Mesothelial cell of epicardium (in vitro differentiated cells): ENCODE data around the gene CASP12. TPM values are rescaled to one million over a fixed set of nuclear protein-coding genes. Genes with fewer than 3 reads are reported as not detected.

ENCODE experiments used
- DNase-seq, 2 experiments: peaks; one replicate each; pipeline ENCODE4 v3.0.0; 2021; ENCODE audit warnings: low spot score in 2 of 2; ENCODE audit not compliant: unreplicated experiment in 2 of 2
- H3K27ac Mint-ChIP-seq: 2 replicates; pipeline ENCODE4 v1.8.0; 2021; ENCODE audit warnings: mixed read lengths
- H3K27me3 Mint-ChIP-seq: 2 replicates; pipeline ENCODE4 v1.8.0; 2021; ENCODE audit warnings: low read depth, mixed read lengths
- H3K36me3 Mint-ChIP-seq: 2 replicates; pipeline ENCODE4 v1.8.0; 2021; ENCODE audit warnings: mixed read lengths
- H3K4me1 Mint-ChIP-seq: 2 replicates; pipeline ENCODE4 v1.8.0; 2021; ENCODE audit warnings: mixed read lengths
- H3K4me3 Mint-ChIP-seq: 2 replicates; pipeline ENCODE4 v1.8.0; 2021; ENCODE audit warnings: mild to moderate bottlenecking, moderate library complexity, mixed read lengths
- H3K9me3 Mint-ChIP-seq: 2 replicates; pipeline ENCODE4 v1.8.0; 2021; ENCODE audit warnings: mixed read lengths
- CTCF ChIP-seq: fragments of 200-600 bp; sonication (generic); IDR thresholded peaks from one replicate; pipeline ENCODE4 v1.5.0; 2021; ENCODE audit warnings: antibody characterized with exemption; ENCODE audit not compliant: unreplicated experiment
- total RNA-seq: library from RNA; stranded (reverse); gene quantifications from 3 replicates; pipeline ENCODE4 v1.2.1, GENCODE V29; 2021

Gene CASP12
- total RNA-seq, 1 donor from 2014 or later = not detected

- H3K4me3 Mint-ChIP-seq = no peak overlapping the region
- H3K9me3 Mint-ChIP-seq = peaks cover 9% of the 10 kb centered on the region
- peaks cover 3% of the 10 kb centered on the region for H3K36me3 Mint-ChIP-seq
- H3K4me1 Mint-ChIP-seq = peaks cover 24% of the 10 kb centered on the region
- no peak overlapping the region for H3K27ac Mint-ChIP-seq
- no peak for DNase-seq
- no peak for TF ChIP-seq CTCF
- H3K27me3 Mint-ChIP-seq = no peaks in the 10 kb centered on the region
These were observed 25.0 kb downstream of the CASP12 start for GRCh38 chr11:104873252-104873651.

DNA sequence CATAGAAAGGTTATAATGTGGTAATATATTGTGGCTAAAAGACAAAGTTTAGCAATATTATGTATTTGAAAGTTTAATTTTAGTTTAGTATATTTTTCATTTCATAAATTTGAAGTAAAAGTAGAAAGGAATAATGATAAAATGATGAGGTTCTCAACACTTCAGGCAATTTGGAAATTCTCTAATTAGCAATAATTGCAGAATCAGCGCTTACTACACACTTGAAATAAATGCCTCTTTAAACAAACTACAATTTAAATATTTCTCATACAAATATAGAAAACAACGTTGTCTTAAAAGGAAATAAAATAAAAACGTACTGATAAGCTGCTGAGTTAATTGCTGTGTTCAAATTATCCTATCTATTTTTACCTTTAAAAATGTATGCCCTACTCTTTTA is 25.9 kb downstream of the CASP12 start:
- no peak for TF ChIP-seq CTCF
- H3K9me3 Mint-ChIP-seq = peaks cover 10% of the 10 kb centered on the region
- H3K4me1 Mint-ChIP-seq = peaks cover 20% of the 10 kb centered on the region

GRCh38 chr11:104870910-104871309 is 27.4 kb downstream of the CASP12 start:
- peaks cover 8% of the 10 kb centered on the region for H3K4me1 Mint-ChIP-seq
- peaks cover 4% of the 10 kb centered on the region for H3K36me3 Mint-ChIP-seq
- H3K27me3 Mint-ChIP-seq = no peaks in the 10 kb centered on the region
- no peak for DNase-seq
- TF ChIP-seq CTCF = no peak
- peaks cover 22% of the 10 kb centered on the region for H3K9me3 Mint-ChIP-seq
- H3K27ac Mint-ChIP-seq = no peak overlapping the region
- H3K4me3 Mint-ChIP-seq = no peak overlapping the region

More for the DNA sequence above, 25.9 kb downstream of the CASP12 start:
- H3K36me3 Mint-ChIP-seq = peaks cover 3% of the 10 kb centered on the region
- no peaks in the 10 kb centered on the region for H3K27me3 Mint-ChIP-seq
- H3K4me3 Mint-ChIP-seq = no peak overlapping the region
- H3K27ac Mint-ChIP-seq = no peak overlapping the region
- no peak for DNase-seq

DNA sequence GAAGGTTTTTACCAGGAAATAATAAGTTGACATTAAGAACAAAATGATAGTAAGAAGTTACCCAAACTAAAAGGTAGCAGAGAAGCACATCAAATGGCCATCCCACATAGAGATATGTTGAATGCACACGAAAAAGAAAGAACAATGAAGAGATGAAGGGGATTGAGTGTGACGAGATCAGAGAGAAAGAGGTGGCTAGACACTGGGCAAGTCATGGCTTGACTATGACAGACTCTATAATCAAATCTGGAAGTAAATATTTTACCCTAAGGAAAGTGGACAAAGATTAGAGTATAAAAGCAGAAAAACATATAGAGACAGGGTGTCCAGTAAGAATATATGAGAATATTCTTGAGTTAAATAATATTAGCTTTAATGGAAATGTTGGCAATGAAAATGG is 31.4 kb downstream of the CASP12 start:
- DNase-seq = no peak
- H3K27me3 Mint-ChIP-seq = no peaks in the 10 kb centered on the region
- H3K27ac Mint-ChIP-seq = no peak overlapping the region
- no peak for TF ChIP-seq CTCF
- peaks cover 6% of the 10 kb centered on the region for H3K4me1 Mint-ChIP-seq
- H3K9me3 Mint-ChIP-seq = peaks cover 44% of the 10 kb centered on the region
- no peak overlapping the region for H3K4me3 Mint-ChIP-seq
- peaks cover 14% of the 10 kb centered on the region for H3K36me3 Mint-ChIP-seq

GRCh38 chr11:104858882-104859775 is 39.1 kb downstream of the CASP12 start:
- H3K4me3 Mint-ChIP-seq = no peak overlapping the region
- DNase-seq = no peak
- H3K27me3 Mint-ChIP-seq = no peaks in the 10 kb centered on the region
- H3K9me3 Mint-ChIP-seq = peaks cover 12% of the 10 kb centered on the region
- H3K27ac Mint-ChIP-seq = peak overlapping the region; percentile 15
- no peak for TF ChIP-seq CTCF
- H3K36me3 Mint-ChIP-seq = no peaks in the 10 kb centered on the region
- H3K4me1 Mint-ChIP-seq = peaks cover 37% of the 10 kb centered on the region
